KOPT-K1 (cell line): ENCODE data around the gene RAB33A.

ENCODE experiments used
- H3K27ac ChIP-seq: fragments of 200-600 bp; sonication (generic); 2 replicates; pipeline ENCODE4 v1.5.1; 2016; ENCODE audit warnings: antibody characterized with exemption, mild to moderate bottlenecking, low read depth, low read length; ENCODE audit not compliant: poor library complexity, severe bottlenecking
- H3K36me3 ChIP-seq: fragments of 200-600 bp; sonication (generic); 2 replicates; pipeline ENCODE4 v1.5.1; 2017; ENCODE audit warnings: antibody characterized with exemption, mild to moderate bottlenecking, low read length, moderate library complexity; ENCODE audit not compliant: insufficient read depth
- H3K9me3 ChIP-seq: fragments of 200-600 bp; sonication (generic); 2 replicates; pipeline ENCODE4 v1.5.1; 2017; ENCODE audit warnings: antibody characterized with exemption, low read length, mild to moderate bottlenecking; ENCODE audit not compliant: insufficient read depth, poor library complexity, severe bottlenecking

The RAB33A gene

DNA sequence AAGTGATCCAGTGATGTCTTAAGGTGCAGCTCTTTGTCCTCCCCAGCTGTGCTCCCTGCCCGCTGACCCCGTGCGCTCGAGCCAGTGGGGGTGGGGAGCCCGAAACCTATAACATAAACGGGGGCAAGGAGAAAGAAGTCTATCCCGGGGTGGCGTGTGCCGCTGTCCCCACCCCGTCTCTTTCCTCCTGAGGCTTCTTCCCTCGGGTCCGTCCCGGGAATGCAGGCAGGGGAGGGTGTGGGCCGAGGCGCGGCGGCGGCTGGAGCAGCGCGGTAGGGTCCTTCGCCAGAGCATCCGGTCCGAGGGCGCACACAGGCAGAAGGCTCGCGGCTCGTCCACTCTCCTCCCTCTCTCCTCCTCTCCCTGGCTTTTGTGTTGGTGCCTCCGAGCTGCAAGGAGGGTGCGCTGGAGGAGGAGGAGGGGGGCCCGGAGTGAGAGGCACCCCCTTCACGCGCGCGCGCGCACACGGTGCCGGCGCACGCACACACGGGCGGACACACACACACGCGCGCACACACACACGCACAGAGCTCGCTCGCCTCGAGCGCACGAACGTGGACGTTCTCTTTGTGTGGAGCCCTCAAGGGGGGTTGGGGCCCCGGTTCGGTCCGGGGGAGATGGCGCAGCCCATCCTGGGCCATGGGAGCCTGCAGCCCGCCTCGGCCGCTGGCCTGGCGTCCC lies at the start of gene RAB33A:
RAB33A (plus strand) TSS at position 517 of the 681 bp plus-strand sequence; CDS start at position 618, 101 bp downstream.
- Histone ChIP-seq H3K27ac (peak within 1 kb of the TSS; percentile 87), H3K36me3 (peaks cover 2% of the 10 kb centered on the region; the same call in 1 of the 2 replicates)

DNA sequence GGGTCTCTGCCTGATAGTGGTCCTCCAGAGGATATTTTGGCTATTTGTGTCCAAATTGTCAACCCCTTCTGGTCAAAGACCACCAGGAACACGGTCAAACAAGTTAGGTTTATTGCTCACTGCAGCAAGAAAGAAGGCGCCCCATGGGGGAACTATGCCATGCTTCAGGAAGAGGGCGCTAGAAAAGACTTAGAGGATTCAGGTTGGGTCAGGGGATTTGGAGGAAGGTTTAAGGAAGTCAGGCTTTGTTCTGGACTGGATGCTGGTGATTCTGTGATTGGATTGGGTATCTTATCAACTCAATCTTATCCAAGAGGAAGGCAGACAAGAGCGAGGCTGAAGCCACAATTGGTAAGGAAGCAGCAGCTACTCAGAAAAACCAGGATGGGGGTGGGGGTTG lies 47.2 kb upstream of the RAB33A start:
- Histone ChIP-seq H3K27ac (no peak overlapping the region), H3K36me3 (peaks cover 51% of the 10 kb centered on the region), H3K9me3 (no peaks in the 10 kb centered on the region)

More for the DNA sequence above, at the start of gene RAB33A:
- no peaks in the 10 kb centered on the region for H3K9me3 ChIP-seq

DNA sequence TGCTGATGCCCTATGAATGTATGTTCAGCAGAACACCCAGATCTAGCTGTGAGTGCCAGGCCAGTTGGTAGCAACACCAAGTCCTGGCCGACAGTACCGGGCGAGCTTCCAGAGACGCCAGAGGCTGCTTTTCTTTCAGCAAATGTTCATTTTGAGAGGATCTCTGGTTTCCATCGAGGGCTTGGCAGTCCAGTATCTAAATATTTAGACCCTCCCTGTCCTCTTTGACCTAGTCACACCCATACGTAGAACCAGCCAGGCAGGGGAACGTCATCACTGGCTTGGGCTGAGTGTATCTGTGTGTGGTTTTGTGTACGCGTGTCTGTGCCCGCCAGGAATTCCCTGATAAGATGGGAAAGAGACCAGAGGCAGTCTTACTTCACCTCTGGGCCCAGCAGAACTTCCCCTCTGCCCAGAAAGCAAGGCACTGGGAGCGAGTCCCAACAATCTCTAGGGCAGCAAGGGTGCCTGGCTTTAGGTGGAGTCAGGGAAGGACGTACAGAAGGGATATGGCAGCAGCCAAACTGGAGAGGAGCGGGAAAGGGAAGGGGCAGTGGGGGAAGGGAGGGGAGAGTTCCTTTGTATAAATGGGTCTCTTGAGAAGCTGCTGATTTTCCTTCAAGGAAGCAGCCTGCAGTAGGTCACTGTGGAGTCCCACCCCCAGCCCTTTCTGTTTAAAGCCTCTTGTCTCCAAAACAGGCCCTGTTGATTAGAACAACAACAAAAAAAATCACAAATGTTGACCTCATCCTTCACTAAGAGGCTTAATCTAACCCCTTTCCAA lies 46.5 kb upstream of the RAB33A start:
- peaks cover 58% of the 10 kb centered on the region for H3K36me3 ChIP-seq
- no peaks in the 10 kb centered on the region for H3K9me3 ChIP-seq
- no peak overlapping the region for H3K27ac ChIP-seq

DNA sequence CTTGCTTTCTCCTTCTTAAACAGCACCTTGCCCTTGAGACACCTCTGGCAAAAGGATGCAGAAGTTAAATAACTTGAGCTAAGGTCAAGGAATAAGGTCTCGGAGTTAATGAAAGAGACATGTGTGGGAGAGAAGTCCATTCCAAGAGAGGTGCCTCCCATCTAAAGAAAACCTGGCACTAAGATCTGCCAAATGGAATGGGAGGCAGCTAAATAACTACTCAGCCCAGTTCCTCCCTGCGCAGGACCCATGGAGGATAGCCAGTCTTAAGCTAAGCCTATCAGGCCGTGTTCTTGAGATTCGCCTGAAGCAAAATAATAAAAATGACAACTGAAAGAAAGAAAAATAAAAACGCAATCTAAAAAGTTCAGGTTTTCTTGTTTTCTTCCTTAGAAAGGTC lies 40.8 kb upstream of the RAB33A start:
- Histone ChIP-seq H3K27ac (no peak overlapping the region), H3K36me3 (peaks cover 99% of the 10 kb centered on the region), H3K9me3 (no peaks in the 10 kb centered on the region)

DNA sequence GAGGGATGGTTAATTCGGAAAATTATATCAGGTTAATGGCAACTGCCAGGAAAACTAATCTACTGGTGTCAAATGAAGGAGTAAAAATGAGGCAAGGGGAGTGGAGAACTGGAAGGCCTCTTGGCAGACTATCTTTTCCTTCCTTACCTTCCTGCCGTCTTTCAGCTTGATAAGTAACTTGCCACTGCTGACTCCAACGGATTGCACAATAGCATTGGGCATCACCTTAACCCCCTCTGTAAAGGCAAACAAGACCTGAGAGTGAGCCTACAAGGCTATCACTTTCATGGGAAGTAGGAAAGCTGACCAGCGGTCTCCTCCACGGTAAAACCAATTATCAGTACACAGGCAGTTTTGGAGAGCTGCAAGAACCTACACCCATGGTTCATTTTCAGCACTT lies 35.3 kb upstream of the RAB33A start:
- no peak overlapping the region for H3K27ac ChIP-seq
- no peaks in the 10 kb centered on the region for H3K9me3 ChIP-seq
- H3K36me3 ChIP-seq, result peaks cover 95% of the 10 kb centered on the region

DNA sequence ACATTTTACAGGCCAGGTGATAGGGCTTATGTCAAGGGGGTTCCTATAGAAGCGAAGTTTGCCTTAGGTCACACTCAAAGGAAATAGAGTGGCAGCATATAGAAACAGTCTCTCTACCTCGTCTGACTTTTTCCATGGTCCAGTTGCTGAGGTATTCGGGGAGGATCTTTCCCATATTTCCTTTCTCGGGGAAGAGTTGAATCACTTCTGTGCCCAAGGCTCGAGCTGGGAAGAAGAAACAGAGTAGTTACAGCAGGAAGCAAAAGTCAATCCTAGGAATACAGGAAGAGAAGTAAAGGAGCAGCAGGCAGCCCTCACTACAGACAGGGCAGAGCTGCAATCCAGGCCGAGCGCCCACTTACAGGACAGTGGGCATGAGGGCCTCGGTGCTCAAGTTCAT lies 34.8 kb upstream of the RAB33A start:
- Histone ChIP-seq H3K27ac (no peak overlapping the region), H3K9me3 (no peaks in the 10 kb centered on the region), H3K36me3 (peaks cover 95% of the 10 kb centered on the region)

DNA sequence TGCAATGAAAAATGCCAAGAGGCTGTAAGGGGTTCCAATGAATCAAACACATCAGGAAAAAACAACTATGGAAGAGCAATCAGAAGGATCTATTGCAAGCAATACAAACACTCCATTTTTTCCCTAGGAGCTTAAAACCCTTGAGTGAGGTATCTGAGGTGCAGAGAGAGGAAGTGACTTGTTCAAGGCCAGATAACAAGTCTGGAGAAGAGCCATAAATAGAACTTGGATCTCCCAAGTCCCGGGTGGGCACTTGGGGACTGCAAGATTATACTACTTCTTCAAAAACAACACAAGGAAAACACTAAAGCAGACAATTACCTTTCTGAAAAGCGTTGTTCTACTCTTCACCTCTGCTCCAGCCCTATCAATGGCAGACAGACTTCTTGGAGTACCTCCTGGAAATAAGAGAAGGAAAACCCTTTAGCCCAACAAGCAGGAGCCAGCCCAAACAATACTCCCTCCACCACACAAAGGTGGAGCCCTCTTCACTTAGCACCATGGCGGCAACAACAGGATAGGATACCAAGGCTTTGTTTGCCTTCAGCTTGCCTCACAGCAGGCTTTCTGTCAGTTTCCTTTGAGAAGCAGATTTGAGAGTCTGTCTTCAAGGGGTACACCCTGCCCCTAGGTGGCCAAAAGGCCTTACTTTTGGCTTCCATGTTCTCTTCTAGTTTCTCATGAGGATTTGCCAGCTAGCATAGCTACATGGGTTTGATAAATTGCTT lies 32.1 kb upstream of the RAB33A start:
- no peaks in the 10 kb centered on the region for H3K9me3 ChIP-seq
- peaks cover 92% of the 10 kb centered on the region for H3K36me3 ChIP-seq
- no peak overlapping the region for H3K27ac ChIP-seq

DNA sequence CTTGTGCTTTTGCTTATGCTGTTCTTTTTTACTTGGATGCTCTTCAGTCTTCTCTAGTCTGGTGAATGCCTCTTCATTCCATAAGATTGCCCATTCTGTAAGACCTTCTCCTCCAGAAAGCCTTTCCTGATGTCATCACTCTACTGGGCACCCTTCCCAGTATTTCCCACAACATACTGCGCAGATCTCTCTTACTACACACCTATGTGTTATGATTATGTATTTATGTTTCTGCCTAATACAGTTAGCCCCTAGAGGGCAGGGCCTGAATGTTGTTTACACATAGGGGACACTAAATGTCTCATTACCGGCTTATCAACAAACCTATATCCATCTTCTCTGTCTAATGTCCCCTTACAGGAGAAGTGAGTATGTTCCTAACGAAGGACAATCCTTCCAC lies 27.3 kb upstream of the RAB33A start:
- H3K27ac ChIP-seq, result no peak overlapping the region
- H3K9me3 ChIP-seq, result no peaks in the 10 kb centered on the region
- H3K36me3 ChIP-seq, result peaks cover 83% of the 10 kb centered on the region

DNA sequence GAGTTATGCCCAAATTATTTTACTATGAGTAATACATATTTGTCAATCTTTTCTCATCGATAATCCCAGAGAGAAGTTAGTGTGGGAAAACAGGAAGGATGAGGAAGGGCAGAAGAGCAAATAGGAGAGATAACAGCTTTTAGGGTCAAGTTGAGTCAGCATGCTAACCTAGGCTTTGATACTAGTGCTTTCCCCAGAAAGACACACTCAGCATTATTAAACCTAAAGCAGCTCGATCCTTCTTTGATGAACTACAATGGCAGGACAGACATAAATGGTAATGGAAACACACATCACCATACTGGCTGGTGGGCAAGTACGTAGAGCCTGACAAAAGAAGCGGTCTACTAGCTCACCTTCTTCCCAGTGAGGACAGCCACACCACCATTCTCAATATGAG lies 26.6 kb upstream of the RAB33A start:
- H3K9me3 ChIP-seq, result no peaks in the 10 kb centered on the region
- H3K27ac ChIP-seq, result no peak overlapping the region
- peaks cover 76% of the 10 kb centered on the region for H3K36me3 ChIP-seq

DNA sequence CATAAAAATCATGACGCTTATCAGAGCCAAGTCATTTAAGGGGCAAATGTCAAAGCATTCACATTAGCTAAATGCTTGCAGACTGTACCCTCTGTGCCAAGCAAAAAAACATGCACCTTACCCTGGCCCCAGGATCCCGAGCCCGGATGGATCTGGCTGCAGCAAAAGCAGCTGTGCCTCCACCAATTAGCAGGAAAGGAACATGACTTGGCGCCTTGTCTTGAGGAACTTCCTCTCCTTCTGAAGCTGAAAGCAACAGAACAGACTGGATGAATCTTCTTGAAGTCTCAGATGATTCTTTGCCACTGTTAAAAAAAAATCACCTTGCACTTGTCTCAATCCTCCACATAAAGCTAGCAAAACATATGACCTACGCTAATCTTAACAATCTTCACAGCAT lies 24.1 kb upstream of the RAB33A start:
- Histone ChIP-seq H3K9me3 (no peaks in the 10 kb centered on the region), H3K27ac (no peak overlapping the region), H3K36me3 (peaks cover 60% of the 10 kb centered on the region)

DNA sequence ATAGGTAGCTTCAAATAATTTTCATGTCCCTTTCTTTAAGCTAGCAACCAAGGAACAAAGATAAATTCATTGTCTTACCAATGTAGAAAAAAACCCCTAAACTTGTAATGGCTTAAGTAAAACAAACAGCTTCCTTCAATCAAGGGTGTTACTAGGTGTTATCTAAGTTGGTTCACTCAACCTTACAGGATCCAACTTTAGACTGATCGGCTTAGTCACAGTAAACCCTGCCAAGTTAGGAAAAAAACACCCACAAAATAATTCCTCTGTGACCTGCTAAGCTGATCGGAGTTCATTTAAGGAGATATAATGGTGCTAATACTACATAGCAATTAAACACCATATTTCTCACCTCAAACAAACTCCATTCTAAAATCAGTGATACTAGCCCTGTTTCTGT lies 16.2 kb upstream of the RAB33A start:
- H3K27ac ChIP-seq, result no peak overlapping the region
- H3K36me3 ChIP-seq, result peaks cover 36% of the 10 kb centered on the region
- no peaks in the 10 kb centered on the region for H3K9me3 ChIP-seq

DNA sequence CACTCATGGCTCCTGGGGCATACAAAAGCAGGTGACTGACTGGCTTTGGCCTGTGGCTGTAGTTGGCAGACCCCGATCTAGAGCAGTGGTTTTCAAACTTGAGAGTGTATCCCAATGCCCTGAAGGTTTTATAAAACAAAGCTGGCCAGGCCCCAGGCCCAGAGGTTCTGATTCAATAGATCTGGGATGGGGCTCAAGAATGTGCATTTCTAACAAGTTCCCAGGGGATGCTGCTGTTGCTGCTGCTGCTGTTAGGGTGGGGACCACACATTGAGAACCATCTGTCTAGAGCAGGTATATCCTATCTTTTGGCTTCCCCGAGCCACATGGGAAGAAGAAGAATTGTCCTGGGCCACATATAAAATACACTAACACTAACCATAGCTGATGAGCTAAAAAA lies 13.5 kb upstream of the RAB33A start:
- Histone ChIP-seq H3K27ac (no peak overlapping the region), H3K9me3 (no peaks in the 10 kb centered on the region), H3K36me3 (peaks cover 41% of the 10 kb centered on the region)

DNA sequence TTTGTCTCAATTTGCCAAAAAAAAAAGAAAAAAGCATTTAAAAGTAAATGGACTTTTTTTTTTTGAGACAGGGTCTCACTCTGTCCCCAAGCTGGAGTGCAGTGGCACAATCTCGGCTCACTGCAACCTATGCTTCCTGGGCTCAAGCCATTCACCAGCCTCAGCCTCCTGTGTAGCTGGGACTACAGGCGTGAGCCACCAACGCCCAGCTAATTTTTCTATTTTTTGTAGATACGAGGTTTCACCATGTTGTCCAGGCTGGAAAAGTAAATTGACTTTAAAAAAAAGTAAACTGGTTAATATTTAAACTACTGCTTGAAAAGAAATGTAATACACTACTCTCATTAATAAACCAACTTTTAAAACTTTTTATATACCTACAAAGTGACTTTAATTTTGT lies 12.0 kb upstream of the RAB33A start:
- Histone ChIP-seq H3K27ac (no peak overlapping the region), H3K36me3 (peaks cover 30% of the 10 kb centered on the region), H3K9me3 (no peaks in the 10 kb centered on the region)

DNA sequence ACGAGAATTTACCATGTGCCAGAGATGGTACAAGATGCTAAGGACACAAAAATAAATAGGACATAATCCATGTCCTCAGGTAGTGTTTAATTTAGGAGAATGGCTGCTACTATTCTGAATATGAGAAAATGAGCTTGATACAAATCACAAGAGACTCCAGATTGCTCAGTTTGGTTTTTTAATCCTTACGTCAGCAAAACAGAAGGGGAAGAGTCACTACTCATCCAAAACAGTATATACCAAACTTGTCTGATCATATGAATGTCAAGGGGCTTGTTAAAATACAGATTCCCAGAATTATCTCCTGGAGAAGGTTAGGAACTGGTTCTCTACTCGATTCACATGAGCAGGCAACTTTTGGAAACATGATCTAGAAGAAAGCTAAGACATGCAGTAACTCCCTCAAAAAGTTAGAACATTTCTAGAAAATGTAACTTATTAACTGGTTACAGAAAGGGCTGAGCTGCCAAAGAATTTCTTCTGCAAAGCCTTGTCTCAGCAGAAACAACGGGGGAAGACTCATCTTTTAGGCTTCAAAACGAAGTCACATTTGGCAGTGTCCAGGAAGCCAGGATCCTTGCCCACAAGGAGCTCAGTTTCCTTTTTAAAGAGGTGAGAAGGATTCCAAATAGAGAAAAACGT lies 9.5 kb upstream of the RAB33A start:
- Histone ChIP-seq H3K36me3 (peaks cover 14% of the 10 kb centered on the region), H3K9me3 (no peaks in the 10 kb centered on the region), H3K27ac (no peak overlapping the region)

DNA sequence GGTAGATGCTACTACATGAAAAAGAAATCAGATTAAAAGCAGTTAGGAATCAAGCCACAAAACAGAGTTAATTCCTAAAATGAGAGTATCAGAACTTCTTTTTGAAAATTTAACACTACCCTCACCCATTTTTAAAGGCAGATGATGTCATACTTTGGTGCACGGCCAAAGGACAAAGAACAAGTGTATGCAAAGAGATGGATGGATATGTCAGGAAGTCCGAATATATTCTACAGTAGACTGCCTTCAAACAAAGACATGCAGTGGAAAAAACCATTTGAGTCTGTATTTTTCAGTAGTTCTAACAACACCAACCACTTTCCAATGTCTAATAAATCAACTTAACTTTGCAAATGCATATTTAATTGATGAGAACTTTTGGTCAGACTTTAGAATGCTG lies 8.4 kb upstream of the RAB33A start:
- Histone ChIP-seq H3K9me3 (no peaks in the 10 kb centered on the region), H3K27ac (no peak overlapping the region), H3K36me3 (peaks cover 14% of the 10 kb centered on the region)
